K562 (cell line): Measurements from ENCODE around the gene ZFYVE28. TPM values are rescaled to one million over a fixed set of nuclear protein-coding genes. Genes with fewer than 3 reads are reported as not detected.

Experiments used
- ATAC-seq: fragments of 200-7000 bp; cut with Tn5 transposase; 3 replicates; pipeline ENCODE4 v1.9.1; 2020; ENCODE audit warnings: moderate library complexity
- BruUV-seq: library from RNA; stranded (reverse); fragments of 400-500 nt; replicated peaks from 2 replicates; lab custom pipeline; 2021; lab: Mats Ljungman, UMichigan
- CTCF ChIA-PET: fragments of 300-600 bp; formaldehyde crosslinking; extraction: SDS; loops from one replicate; lab custom pipeline; 2021; ENCODE audit warnings: low intra/inter-chr PET ratio; lab: Yijun Ruan, JAX
- POLR2A ChIA-PET: fragments of 300-600, 350-650 bp; sonication (Branson Sonifier 250); formaldehyde crosslinking; extraction: SDS; loops from one replicate; lab custom pipeline; 2021; ENCODE audit warnings: antibody characterized with exemption, inconsistent platforms; lab: Yijun Ruan, JAX
- DNase-seq, 4 experiments: peaks; one replicate each; pipeline versions ENCODE4 v3.0.0 to v3.0.0-alpha.2; 2011 to 2018; ENCODE audit warnings: low spot score in 3 of 4, mixed read lengths in 3 of 4; ENCODE audit errors: extremely low read depth in 1 of 4
- FAIRE-seq: peaks from 2 replicates; lab custom pipeline; 2011; peaks lifted over from hg19 to GRCh38; lab: Jason Lieb, UNC
- H2AFZ ChIP-seq: 2 replicates; pipeline ENCODE4 v1.6.0; 2011; ENCODE audit warnings: low read depth, low read length, control low read depth, inconsistent platforms
- H3K27ac ChIP-seq: fragments of 200-600 bp; 3 replicates; pipeline ENCODE4 v1.8.0; 2011; ENCODE audit warnings: low read depth, mild to moderate bottlenecking, control low read depth, inconsistent platforms, low read length, moderate library complexity, mixed read lengths; ENCODE audit errors: extremely low read depth
- H3K27me3 ChIP-seq, 2 experiments: fragments of 300-600 bp in 1 of 2; 2 replicates in 1 of 2; 3 replicates in 1 of 2; pipeline versions ENCODE4 v1.6.0 to v1.8.0; 2011; ENCODE audit warnings: inconsistent platforms in 2 of 2, low read length in 2 of 2, mild to moderate bottlenecking in 1 of 2, mixed read lengths in 1 of 2, moderate library complexity in 1 of 2; ENCODE audit not compliant: control insufficient read depth in 2 of 2, insufficient read depth in 2 of 2
- H3K36me3 ChIP-seq: fragments of 300-600 bp; 3 replicates; pipeline ENCODE4 v1.8.0; 2011; ENCODE audit warnings: mild to moderate bottlenecking, low read length, inconsistent platforms; ENCODE audit not compliant: control insufficient read depth, insufficient read depth
- H3K4me1 ChIP-seq, 2 experiments: fragments of 200-600 bp in 1 of 2; replicated peaks in 1 of 2; 2 replicates in 1 of 2; 3 replicates in 1 of 2; pipeline versions ENCODE4 v1.5.1 to v1.8.0; 2011; ENCODE audit warnings: inconsistent platforms in 2 of 2, low read length in 2 of 2, mild to moderate bottlenecking in 1 of 2, mixed read lengths in 1 of 2, moderate library complexity in 1 of 2; ENCODE audit not compliant: control insufficient read depth in 2 of 2, insufficient read depth in 2 of 2
- H3K4me2 ChIP-seq: 2 replicates; pipeline ENCODE4 v1.6.1; 2011; ENCODE audit warnings: low read length, control low read depth, inconsistent platforms, mixed read lengths; ENCODE audit not compliant: insufficient read depth
- H3K4me3 ChIP-seq: fragments of 200-600 bp; sonication (generic), shearing (Covaris generic); 2 replicates; pipeline ENCODE4 v1.5.1; 2016; ENCODE audit warnings: control low read depth, inconsistent platforms
- H3K79me2 ChIP-seq: fragments of 200-600 bp; 3 replicates; pipeline ENCODE4 v1.8.0; 2011; ENCODE audit warnings: low read length, inconsistent platforms; ENCODE audit not compliant: control insufficient read depth, insufficient read depth
- H3K9ac ChIP-seq, 2 experiments: 2 replicates each; pipeline versions ENCODE4 v1.6.0 to v1.6.1; 2011; ENCODE audit warnings: low read depth in 2 of 2, low read length in 2 of 2, control low read depth in 1 of 2, inconsistent platforms in 1 of 2, mild to moderate bottlenecking in 1 of 2, mixed read lengths in 1 of 2; ENCODE audit not compliant: insufficient read depth in 1 of 2
- H3K9me1 ChIP-seq: one replicate; pipeline ENCODE4 v1.6.0; 2011; ENCODE audit warnings: inconsistent platforms, mild to moderate bottlenecking, low read length, moderate library complexity; ENCODE audit not compliant: control insufficient read depth, insufficient read depth
- H3K9me3 ChIP-seq: replicated peaks from 2 replicates; pipeline ENCODE4 v1.5.1; 2011; ENCODE audit warnings: low read depth, low read length, inconsistent platforms; ENCODE audit not compliant: control insufficient read depth, insufficient read depth
- H4K20me1 ChIP-seq: replicated peaks from 2 replicates; pipeline ENCODE4 v1.6.1; 2011; ENCODE audit warnings: low read length, inconsistent platforms, mixed read lengths; ENCODE audit not compliant: control insufficient read depth, insufficient read depth
- C11orf30 ChIP-seq: fragments of 450-650 bp; IDR thresholded peaks from 2 replicates; pipeline ENCODE4 v1.6.1; 2016; ENCODE audit warnings: low read depth, mild to moderate bottlenecking
- CCAR2 ChIP-seq: fragments of 200-400 bp; formaldehyde crosslinking; IDR thresholded peaks from 2 replicates; pipeline ENCODE4 v1.6.1; 2017; ENCODE audit warnings: mild to moderate bottlenecking, low read depth, low read length
- PHTF2 ChIP-seq: fragments of 250-450 bp; sonication (Bioruptor Pico); IDR thresholded peaks from 2 replicates; pipeline ENCODE4 v1.5.0; 2021; ENCODE audit warnings: mild to moderate bottlenecking
- RUNX1 ChIP-seq: sonication (generic); IDR thresholded peaks from 2 replicates; pipeline ENCODE4 v1.6.1; 2016; ENCODE audit warnings: antibody characterized with exemption, low read depth
- ZNF175 ChIP-seq: fragments of 200-800 bp; sonication (Bioruptor generic); IDR thresholded peaks from 2 replicates; pipeline ENCODE4 v1.6.1; 2016; ENCODE audit warnings: low read depth, mild to moderate bottlenecking, missing genetic modification characterization, missing compliant biosample characterization
- ZNF274 ChIP-seq: IDR thresholded peaks from 2 replicates; pipeline ENCODE4 v1.6.1; 2011; ENCODE audit warnings: low read depth, mild to moderate bottlenecking, low read length, moderate library complexity, borderline replicate concordance
- ZNF347 ChIP-seq: fragments of 450-650 bp; formaldehyde crosslinking; IDR thresholded peaks from 2 replicates; pipeline ENCODE4 v1.4.0; 2020; ENCODE audit warnings: low read depth, mild to moderate bottlenecking, moderate library complexity
- ZNF589 ChIP-seq: fragments of 200-800 bp; sonication (Bioruptor generic); IDR thresholded peaks from 2 replicates; pipeline ENCODE4 v1.6.1; 2016; ENCODE audit warnings: low read depth, missing genetic modification characterization, missing compliant biosample characterization
- ZNF644 ChIP-seq: fragments of 200-800 bp; sonication (Bioruptor generic); IDR thresholded peaks from 2 replicates; pipeline ENCODE4 v1.6.1; 2016; ENCODE audit warnings: low read depth, missing genetic modification characterization, missing compliant biosample characterization
- WGBS: fragments of 100-300 bp; shearing (Covaris generic); methylation state at CpG from one replicate; pipeline ENCODE4 v1.1.6; 2016; ENCODE audit warnings: low coverage, mixed read lengths; ENCODE audit not compliant: insufficient coverage; ENCODE audit errors: missing lambda C conversion rate; 5-methylcytosine and 5-hydroxymethylcytosine counted together
- in situ Hi-C: fragments of 300-500 bp; cut with MboI; formaldehyde crosslinking; loops from 4 replicates; pipeline ENCODE4 v1.15.0; 2018; ENCODE audit warnings: inconsistent platforms, mixed read lengths
- intact Hi-C: fragments of 100-400 bp; cut with micrococcal nuclease; formaldehyde crosslinking; loops from 2 replicates; pipeline ENCODE4 v1.14.2; 2022
- polyA plus RNA-seq, 8 experiments: library from polyadenylated mRNA; depleted of rRNA in 4 of 8; stranded (reverse) in 5 of 8; unstranded in 3 of 8; fragments of >200 nt; fragmentation: Nextera tagmentation in 2 of 8; fragmentation: Illumina TruSeq in 1 of 8; extraction: Ambion mirVana in 2 of 8; extraction: Trizol in 1 of 8; gene quantifications; 2 replicates each; pipeline versions ENCODE4 v1.2.1 to v1.2.3, GENCODE V29; 2011 to 2014; ENCODE audit warnings: inconsistent platforms in 1 of 8, missing spikeins in 1 of 8
- total RNA-seq, 7 experiments: library from RNA; depleted of rRNA in 6 of 7; stranded (reverse); fragments of >200 nt in 6 of 7; fragmentation: Illumina TruSeq in 2 of 7; extraction: Trizol in 2 of 7; gene quantifications; 2 replicates each; pipeline versions ENCODE4 v1.2.1 to v1.2.3, GENCODE V29; 2011 to 2021; ENCODE audit warnings: low replicate concordance in 1 of 7
- TF ChIP-seq, protein P1 (sequence below): fragments of 450-650 bp; conservative IDR thresholded peaks from 2 replicates; pipeline ENCODE4 v1.6.1; 2016; ENCODE audit warnings: missing genetic modification characterization, low read depth, mild to moderate bottlenecking, missing compliant biosample characterization, moderate library complexity
- TF ChIP-seq, protein P2 (sequence below), 2 experiments: fragments of 450-650 bp in 1 of 2; sonication (generic) in 1 of 2; formaldehyde crosslinking; conservative IDR thresholded peaks; 2 replicates each; pipeline versions ENCODE4 v1.4.0 to v1.8.1; 2020 to 2022; ENCODE audit warnings: mild to moderate bottlenecking in 1 of 2, missing genetic modification reagents in 1 of 2

Gene ZFYVE28
- total and polyA plus RNA-seq, 9 of the 15 experiments (the other 6 are each of a cell fraction or from before 2014, with no cell fraction given) = 1.3 to 24.8 (median 8.9) TPM

GRCh38 chr4:2264481-2265041 lies 153.9 kb downstream of the ZFYVE28 start:
- 42% methylated on average over 3 of the region's 6 CpGs for WGBS
- no peak for TF ChIP-seq ZNF644 (tag)
- TF ChIP-seq ZNF589 (CRISPR knock-in tag) = no peak
- TF ChIP-seq PHTF2 = no peak
- no peak for TF ChIP-seq ZNF274
- TF ChIP-seq, protein P1, sequence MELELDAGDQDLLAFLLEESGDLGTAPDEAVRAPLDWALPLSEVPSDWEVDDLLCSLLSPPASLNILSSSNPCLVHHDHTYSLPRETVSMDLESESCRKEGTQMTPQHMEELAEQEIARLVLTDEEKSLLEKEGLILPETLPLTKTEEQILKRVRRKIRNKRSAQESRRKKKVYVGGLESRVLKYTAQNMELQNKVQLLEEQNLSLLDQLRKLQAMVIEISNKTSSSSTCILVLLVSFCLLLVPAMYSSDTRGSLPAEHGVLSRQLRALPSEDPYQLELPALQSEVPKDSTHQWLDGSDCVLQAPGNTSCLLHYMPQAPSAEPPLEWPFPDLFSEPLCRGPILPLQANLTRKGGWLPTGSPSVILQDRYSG = no peak
- TF ChIP-seq C11orf30 = no peak
- TF ChIP-seq CCAR2 = no peak
- TF ChIP-seq, protein P2, sequence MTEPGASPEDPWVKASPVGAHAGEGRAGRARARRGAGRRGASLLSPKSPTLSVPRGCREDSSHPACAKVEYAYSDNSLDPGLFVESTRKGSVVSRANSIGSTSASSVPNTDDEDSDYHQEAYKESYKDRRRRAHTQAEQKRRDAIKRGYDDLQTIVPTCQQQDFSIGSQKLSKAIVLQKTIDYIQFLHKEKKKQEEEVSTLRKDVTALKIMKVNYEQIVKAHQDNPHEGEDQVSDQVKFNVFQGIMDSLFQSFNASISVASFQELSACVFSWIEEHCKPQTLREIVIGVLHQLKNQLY (CRISPR knock-in tag; conservative IDR thresholded peaks at IDR 0.05) = no peak
- TF ChIP-seq RUNX1 = no peak
- no peak for TF ChIP-seq ZNF175 (CRISPR knock-in tag)
- TF ChIP-seq ZNF347 (CRISPR knock-in tag) = no peak
- Histone ChIP-seq H3K4me1 (peaks cover 21 to 80% of the 10 kb centered on the region in 2 experiments), H3K4me3 (no peak overlapping the region), H3K36me3 (no peaks in the 10 kb centered on the region), H4K20me1 (no peaks in the 10 kb centered on the region), H3K9me1 (no peaks in the 10 kb centered on the region), H3K9me3 (no peaks in the 10 kb centered on the region), H3K79me2 (peaks cover 5% of the 10 kb centered on the region; the same call in 1 of the 3 replicates), H2AFZ (no peak overlapping the region), H3K27ac (no peak overlapping the region), H3K4me2 (no peak overlapping the region), H3K9ac (no peak overlapping the region), H3K27me3 (no peaks in the 10 kb centered on the region)
- FAIRE-seq (no peak), DNase-seq (no peak), ATAC-seq (no peak)
- intact Hi-C loops = loop anchor here (5.0 kb wide), 1 partner anchor 153 kb away; the partner anchor contains the start of genes CFAP99 and ZFYVE28
- BruUV-seq = no TSS peak
- ChIA-PET CTCF (no interaction called here), POLR2A (interaction anchor here (0.6 to 1.0 kb wide), 3 partner anchors 15 to 344 kb away, joined by 3 read pairs; no protein-coding TSS in a partner anchor)
- in situ Hi-C loops = no loop called here
